Measurements from ENCODE around the gene STYXL1.
"Not testable (repeated sequence)": the region's sequence is repeated elsewhere in the genome, so short reads cannot be mapped to it uniquely, and the experiment has no call there.

GRCh38 chr7:76005004-76005403, 42.8 kb downstream of the STYXL1 start:
- not testable (repeated sequence) for TF ChIP-seq CTCF (IDR thresholded peaks at IDR 0.05); MYBL2 (CRISPR knock-in tag; IDR thresholded peaks at IDR 0.05); NFYB (CRISPR knock-in tag; conservative IDR thresholded peaks at IDR 0.05; ENCODE audit: low read depth); SP1 (CRISPR knock-in tag; conservative IDR thresholded peaks at IDR 0.05); USF2 (CRISPR knock-in tag; IDR thresholded peaks at IDR 0.05); KAT7 (CRISPR knock-in tag; IDR thresholded peaks at IDR 0.05; ENCODE audit: borderline replicate concordance); ZBTB21 (CRISPR knock-in tag; IDR thresholded peaks at IDR 0.05; ENCODE audit: borderline replicate concordance)
- TF ChIP-seq, protein P1, sequence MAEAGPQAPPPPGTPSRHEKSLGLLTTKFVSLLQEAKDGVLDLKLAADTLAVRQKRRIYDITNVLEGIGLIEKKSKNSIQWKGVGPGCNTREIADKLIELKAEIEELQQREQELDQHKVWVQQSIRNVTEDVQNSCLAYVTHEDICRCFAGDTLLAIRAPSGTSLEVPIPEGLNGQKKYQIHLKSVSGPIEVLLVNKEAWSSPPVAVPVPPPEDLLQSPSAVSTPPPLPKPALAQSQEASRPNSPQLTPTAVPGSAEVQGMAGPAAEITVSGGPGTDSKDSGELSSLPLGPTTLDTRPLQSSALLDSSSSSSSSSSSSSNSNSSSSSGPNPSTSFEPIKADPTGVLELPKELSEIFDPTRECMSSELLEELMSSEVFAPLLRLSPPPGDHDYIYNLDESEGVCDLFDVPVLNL (CRISPR knock-in tag; IDR thresholded peaks at IDR 0.05; ENCODE audit: borderline replicate concordance, low read depth) = not testable (repeated sequence)
- TF ChIP-seq, protein P2, sequence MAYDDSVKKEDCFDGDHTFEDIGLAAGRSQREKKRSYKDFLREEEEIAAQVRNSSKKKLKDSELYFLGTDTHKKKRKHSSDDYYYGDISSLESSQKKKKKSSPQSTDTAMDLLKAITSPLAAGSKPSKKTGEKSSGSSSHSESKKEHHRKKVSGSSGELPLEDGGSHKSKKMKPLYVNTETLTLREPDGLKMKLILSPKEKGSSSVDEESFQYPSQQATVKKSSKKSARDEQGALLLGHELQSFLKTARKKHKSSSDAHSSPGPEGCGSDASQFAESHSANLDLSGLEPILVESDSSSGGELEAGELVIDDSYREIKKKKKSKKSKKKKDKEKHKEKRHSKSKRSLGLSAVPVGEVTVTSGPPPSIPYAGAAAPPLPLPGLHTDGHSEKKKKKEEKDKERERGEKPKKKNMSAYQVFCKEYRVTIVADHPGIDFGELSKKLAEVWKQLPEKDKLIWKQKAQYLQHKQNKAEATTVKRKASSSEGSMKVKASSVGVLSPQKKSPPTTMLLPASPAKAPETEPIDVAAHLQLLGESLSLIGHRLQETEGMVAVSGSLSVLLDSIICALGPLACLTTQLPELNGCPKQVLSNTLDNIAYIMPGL (CRISPR knock-in tag; IDR thresholded peaks at IDR 0.05) = not testable (repeated sequence)
- TF ChIP-seq, protein P3, sequence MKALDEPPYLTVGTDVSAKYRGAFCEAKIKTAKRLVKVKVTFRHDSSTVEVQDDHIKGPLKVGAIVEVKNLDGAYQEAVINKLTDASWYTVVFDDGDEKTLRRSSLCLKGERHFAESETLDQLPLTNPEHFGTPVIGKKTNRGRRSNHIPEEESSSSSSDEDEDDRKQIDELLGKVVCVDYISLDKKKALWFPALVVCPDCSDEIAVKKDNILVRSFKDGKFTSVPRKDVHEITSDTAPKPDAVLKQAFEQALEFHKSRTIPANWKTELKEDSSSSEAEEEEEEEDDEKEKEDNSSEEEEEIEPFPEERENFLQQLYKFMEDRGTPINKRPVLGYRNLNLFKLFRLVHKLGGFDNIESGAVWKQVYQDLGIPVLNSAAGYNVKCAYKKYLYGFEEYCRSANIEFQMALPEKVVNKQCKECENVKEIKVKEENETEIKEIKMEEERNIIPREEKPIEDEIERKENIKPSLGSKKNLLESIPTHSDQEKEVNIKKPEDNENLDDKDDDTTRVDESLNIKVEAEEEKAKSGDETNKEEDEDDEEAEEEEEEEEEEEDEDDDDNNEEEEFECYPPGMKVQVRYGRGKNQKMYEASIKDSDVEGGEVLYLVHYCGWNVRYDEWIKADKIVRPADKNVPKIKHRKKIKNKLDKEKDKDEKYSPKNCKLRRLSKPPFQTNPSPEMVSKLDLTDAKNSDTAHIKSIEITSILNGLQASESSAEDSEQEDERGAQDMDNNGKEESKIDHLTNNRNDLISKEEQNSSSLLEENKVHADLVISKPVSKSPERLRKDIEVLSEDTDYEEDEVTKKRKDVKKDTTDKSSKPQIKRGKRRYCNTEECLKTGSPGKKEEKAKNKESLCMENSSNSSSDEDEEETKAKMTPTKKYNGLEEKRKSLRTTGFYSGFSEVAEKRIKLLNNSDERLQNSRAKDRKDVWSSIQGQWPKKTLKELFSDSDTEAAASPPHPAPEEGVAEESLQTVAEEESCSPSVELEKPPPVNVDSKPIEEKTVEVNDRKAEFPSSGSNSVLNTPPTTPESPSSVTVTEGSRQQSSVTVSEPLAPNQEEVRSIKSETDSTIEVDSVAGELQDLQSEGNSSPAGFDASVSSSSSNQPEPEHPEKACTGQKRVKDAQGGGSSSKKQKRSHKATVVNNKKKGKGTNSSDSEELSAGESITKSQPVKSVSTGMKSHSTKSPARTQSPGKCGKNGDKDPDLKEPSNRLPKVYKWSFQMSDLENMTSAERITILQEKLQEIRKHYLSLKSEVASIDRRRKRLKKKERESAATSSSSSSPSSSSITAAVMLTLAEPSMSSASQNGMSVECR (CRISPR knock-in tag; IDR thresholded peaks at IDR 0.05; ENCODE audit: borderline replicate concordance) = not testable (repeated sequence)

Measured in WTC11 (cell line).